Tibial artery (tissue), 4 donors: ENCODE results near the gene LILRA1.
"Not testable (repeated sequence)": the region's sequence is repeated elsewhere in the genome, so short reads cannot be mapped to it uniquely, and the experiment has no call there.

Source experiments
- DNase-seq, 2 donors: peaks; one replicate each; pipeline ENCODE4 v3.0.0-alpha.2; 2019
- H3K27ac ChIP-seq, 2 donors: fragments of 200-600 bp; sonication (generic) in 1 of 2; 1 replicate in 1 of 2; 2 replicates in 1 of 2; pipeline ENCODE4 v1.5.1; 2018 to 2019; ENCODE audit warnings: mild to moderate bottlenecking in 1 of 2
- H3K27me3 ChIP-seq, 2 donors: fragments of 200-600 bp; sonication (generic) in 1 of 2; one replicate each; pipeline versions ENCODE4 v1.5.1 to v1.6.0; 2016 to 2019
- H3K36me3 ChIP-seq, 3 donors: fragments of 200-600 bp; sonication (generic) in 2 of 3; one replicate each; pipeline ENCODE4 v1.5.1; 2016 to 2019; ENCODE audit warnings: mild to moderate bottlenecking in 2 of 3
- H3K4me1 ChIP-seq, 4 donors: fragments of 200-600 bp; sonication (generic) in 2 of 4; 1 replicate in 3 of 4; 2 replicates in 1 of 4; pipeline ENCODE4 v1.5.1; 2016 to 2019
- H3K4me3 ChIP-seq, 2 donors: fragments of 200-600 bp; sonication (generic) in 1 of 2; 1 replicate in 1 of 2; 2 replicates in 1 of 2; pipeline ENCODE4 v1.5.1; 2018 to 2019; ENCODE audit warnings: mild to moderate bottlenecking in 2 of 2
- H3K9me3 ChIP-seq, 3 donors: fragments of 200-600 bp; sonication (generic) in 1 of 3; one replicate each; pipeline ENCODE4 v1.5.1; 2016 to 2019
- intact Hi-C: fragments of 100-400 bp; cut with DNase I; formaldehyde crosslinking; loops from one replicate; pipeline ENCODE4 v1.15.0; 2023; ENCODE audit warnings: low total_unique reads
- TF ChIP-seq, protein P1 (sequence below), 2 experiments: fragments of 200-600 bp in 1 of 2; fragments of 450-650 bp in 1 of 2; IDR thresholded peaks; one replicate each; pipeline ENCODE4 v1.5.1; 2017 to 2019; ENCODE audit warnings: antibody characterized with exemption in 2 of 2, mild to moderate bottlenecking in 1 of 2, moderate library complexity in 1 of 2

The LILRA1 gene

DNA sequence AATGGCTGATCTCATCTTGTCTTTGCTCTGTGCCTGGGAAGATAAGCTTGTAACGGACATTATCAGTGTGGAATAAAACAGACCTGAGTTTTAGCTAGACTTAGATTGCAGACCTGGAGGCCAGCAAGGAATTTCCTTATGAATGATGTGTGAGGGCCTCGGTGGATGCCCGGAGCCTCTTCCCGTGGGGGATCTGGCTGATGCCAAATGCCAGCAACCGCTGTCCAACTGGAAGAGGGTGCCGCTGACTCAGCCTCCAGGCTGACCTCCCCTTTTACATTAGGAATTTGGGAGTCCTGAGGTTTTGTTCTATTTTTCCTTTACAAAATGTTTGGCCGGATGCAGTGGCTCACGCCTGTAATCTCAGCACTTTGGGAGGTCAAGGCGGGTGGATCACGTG is 39.4 kb upstream of the LILRA1 start:
- intact Hi-C loops, result no loop called here
- DNase-seq, result no peak

DNA sequence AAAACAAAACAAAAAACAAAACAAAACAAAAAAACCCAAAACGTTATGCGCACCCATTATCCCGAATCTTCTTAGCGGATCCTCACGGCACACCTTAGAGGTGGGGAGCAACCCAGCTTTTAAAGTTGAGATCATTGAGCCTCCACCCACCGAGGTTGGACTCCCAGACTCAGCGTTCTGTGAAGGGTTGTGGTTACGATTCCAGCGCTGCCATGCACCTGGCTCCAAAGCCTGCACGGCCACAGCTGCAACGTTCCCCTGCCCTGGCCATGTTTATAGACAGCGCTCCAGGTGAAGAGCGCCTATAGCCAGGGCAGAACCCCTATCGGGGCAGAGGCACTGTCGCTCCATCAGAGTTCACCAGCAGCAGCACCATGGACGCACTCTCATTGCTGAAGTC is 38.5 kb upstream of the LILRA1 start:
- Histone ChIP-seq H3K27me3 (no peaks in the 10 kb centered on the region), H3K4me1 (no peaks in the 10 kb centered on the region), H3K9me3 (no peaks in the 10 kb centered on the region), H3K27ac (no peak overlapping the region), H3K36me3 (no peaks in the 10 kb centered on the region), H3K4me3 (no peak overlapping the region)
- DNase-seq, result no peak
- intact Hi-C loops, result no loop called here
- TF ChIP-seq, protein P1, sequence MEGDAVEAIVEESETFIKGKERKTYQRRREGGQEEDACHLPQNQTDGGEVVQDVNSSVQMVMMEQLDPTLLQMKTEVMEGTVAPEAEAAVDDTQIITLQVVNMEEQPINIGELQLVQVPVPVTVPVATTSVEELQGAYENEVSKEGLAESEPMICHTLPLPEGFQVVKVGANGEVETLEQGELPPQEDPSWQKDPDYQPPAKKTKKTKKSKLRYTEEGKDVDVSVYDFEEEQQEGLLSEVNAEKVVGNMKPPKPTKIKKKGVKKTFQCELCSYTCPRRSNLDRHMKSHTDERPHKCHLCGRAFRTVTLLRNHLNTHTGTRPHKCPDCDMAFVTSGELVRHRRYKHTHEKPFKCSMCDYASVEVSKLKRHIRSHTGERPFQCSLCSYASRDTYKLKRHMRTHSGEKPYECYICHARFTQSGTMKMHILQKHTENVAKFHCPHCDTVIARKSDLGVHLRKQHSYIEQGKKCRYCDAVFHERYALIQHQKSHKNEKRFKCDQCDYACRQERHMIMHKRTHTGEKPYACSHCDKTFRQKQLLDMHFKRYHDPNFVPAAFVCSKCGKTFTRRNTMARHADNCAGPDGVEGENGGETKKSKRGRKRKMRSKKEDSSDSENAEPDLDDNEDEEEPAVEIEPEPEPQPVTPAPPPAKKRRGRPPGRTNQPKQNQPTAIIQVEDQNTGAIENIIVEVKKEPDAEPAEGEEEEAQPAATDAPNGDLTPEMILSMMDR (IDR thresholded peaks at IDR 0.05), result no peak

More for the DNA sequence above, 39.4 kb upstream of the LILRA1 start:
- Histone ChIP-seq H3K36me3 (no peaks in the 10 kb centered on the region), H3K27ac (no peak overlapping the region), H3K4me3 (no peak overlapping the region), H3K27me3 (no peaks in the 10 kb centered on the region), H3K9me3 (no peaks in the 10 kb centered on the region), H3K4me1 (no peaks in the 10 kb centered on the region)
- TF ChIP-seq, protein P1 (IDR thresholded peaks at IDR 0.05), result no peak

DNA sequence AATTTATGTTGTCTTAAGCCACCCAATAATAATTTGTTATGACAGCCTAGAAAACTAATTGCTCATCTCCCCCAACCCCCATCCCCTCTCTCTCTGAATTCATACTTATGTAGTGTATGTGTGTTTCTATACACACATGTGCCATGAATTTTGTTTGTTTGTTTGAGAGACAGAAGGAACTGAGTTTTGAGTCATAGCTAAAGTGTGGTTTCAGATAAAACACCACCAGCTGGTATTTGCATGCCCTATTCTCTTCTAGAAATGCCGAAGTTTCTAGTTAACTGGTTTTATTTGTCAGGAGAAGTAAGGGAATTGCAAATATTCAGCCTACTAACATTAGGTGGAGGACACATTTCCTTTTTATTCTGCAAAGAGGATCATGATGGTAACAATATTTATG is 37.2 kb upstream of the LILRA1 start:
- no peaks in the 10 kb centered on the region for H3K36me3 ChIP-seq
- TF ChIP-seq, protein P1 (IDR thresholded peaks at IDR 0.05), result no peak
- no peaks in the 10 kb centered on the region for H3K9me3 ChIP-seq
- no peak for DNase-seq
- no peaks in the 10 kb centered on the region for H3K4me1 ChIP-seq
- intact Hi-C loops, result no loop called here
- no peaks in the 10 kb centered on the region for H3K27me3 ChIP-seq
- H3K4me3 ChIP-seq, result no peak overlapping the region
- H3K27ac ChIP-seq, result no peak overlapping the region

DNA sequence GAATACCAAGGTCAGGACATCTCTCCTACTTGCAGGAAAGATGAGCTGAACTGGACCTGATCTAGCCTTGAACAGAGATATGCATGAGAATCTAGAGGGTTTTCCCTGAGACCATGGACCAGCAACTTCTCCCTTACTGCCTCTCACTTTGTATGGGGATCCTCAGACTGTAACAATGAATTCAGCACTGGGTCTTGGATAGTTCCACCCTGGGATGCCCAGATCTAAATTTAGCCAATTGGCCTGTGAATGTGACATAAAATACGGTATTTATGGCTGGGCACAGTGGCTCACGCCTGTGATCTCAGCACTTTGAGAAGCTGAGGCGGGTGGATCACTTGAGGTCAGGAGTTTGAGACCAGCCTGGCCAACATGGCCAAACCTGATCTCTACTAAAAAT is 35.1 kb upstream of the LILRA1 start:
- DNase-seq, result no peak
- Histone ChIP-seq H3K27ac (no peak overlapping the region), H3K27me3 (no peaks in the 10 kb centered on the region), H3K4me1 (no peaks in the 10 kb centered on the region), H3K36me3 (no peaks in the 10 kb centered on the region), H3K4me3 (no peak overlapping the region), H3K9me3 (no peaks in the 10 kb centered on the region)
- intact Hi-C loops, result no loop called here
- TF ChIP-seq, protein P1 (IDR thresholded peaks at IDR 0.05), result no peak

DNA sequence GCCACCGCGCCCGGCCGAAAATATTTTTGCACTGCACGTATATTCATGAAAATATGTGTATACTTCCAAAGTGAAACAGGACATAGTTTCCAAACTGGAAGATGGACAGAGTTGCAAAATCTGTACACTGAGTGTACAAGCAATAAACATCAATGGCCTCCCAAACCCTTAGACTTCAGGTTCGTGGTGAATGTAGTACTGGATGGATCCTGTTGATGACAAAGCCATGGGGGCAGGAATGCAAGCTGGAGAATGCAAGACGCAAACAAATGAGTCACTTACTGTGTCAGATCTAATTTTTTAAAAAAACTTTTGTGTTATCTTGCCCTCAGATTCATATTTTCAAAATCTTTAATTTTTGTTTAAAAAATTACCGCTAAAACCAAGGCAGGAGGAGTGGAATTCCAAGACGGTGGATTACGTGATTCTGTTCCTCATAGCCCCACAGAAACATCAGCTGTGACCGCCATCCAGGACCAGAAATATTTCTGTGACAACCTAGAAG is 32.5 kb upstream of the LILRA1 start:
- no peaks in the 10 kb centered on the region for H3K36me3 ChIP-seq
- DNase-seq, result no peak
- TF ChIP-seq, protein P1 (IDR thresholded peaks at IDR 0.05), result no peak
- no peaks in the 10 kb centered on the region for H3K27me3 ChIP-seq
- H3K4me1 ChIP-seq, result no peaks in the 10 kb centered on the region
- H3K9me3 ChIP-seq, result no peaks in the 10 kb centered on the region
- intact Hi-C loops, result no loop called here
- H3K27ac ChIP-seq, result no peak overlapping the region
- H3K4me3 ChIP-seq, result no peak overlapping the region

DNA sequence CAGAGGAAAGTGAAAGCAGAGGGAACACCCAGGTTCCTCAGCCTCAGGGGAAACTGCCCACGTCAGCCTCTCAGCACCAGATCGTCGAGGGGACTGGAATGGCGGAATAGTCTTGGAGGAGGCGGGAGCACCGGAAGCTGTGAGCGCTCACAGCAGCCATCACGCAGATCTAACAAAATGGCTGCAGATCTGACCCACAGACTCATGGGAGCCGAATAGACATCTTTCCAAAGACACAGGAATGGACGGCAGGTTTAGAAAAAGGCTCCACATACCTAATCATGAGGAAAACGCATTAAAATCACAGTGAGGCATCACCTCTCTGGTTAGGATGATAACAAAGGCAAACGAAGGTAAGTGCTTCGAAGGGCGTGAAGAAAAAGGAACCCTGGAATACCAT is 31.6 kb upstream of the LILRA1 start:
- no peaks in the 10 kb centered on the region for H3K9me3 ChIP-seq
- intact Hi-C loops, result no loop called here
- H3K27me3 ChIP-seq, result no peaks in the 10 kb centered on the region
- no peak overlapping the region for H3K27ac ChIP-seq
- TF ChIP-seq, protein P1 (IDR thresholded peaks at IDR 0.05), result no peak
- no peak overlapping the region for H3K4me3 ChIP-seq
- no peaks in the 10 kb centered on the region for H3K4me1 ChIP-seq
- no peaks in the 10 kb centered on the region for H3K36me3 ChIP-seq
- no peak for DNase-seq

DNA sequence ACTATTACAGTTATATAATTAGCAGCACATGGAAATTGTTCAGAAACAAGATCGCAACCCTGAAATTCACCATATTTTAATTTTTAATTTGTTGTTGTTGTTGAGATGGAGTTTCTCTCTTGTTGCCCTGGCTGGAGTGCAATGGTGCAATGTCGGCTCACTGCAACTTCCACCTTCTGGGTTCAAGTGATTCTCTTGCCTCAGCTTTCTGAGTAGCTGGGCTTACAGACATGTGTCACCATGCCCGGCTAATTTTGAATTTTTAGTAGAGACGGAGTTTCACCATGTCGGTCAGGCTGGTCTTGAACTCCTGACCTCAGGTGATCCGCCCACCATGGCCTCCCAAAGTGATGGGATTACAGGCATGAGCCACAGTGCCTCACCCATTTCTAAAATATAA is 30.2 kb upstream of the LILRA1 start:
- H3K4me3 ChIP-seq, DNase-seq, H3K27ac ChIP-seq, H3K27me3 ChIP-seq, H3K4me1 ChIP-seq, H3K9me3 ChIP-seq, H3K36me3 ChIP-seq, intact Hi-C loops: not testable (repeated sequence)
